ENCODE measurements around the gene TSPAN18. TPM values are rescaled to one million over a fixed set of nuclear protein-coding genes. Genes with fewer than 3 reads are reported as not detected.

TSPAN18 gene
- total RNA-seq, 1 donor from 2014 or later, result 31.7 TPM

- no peaks in the 10 kb centered on the region for H4K20me1 ChIP-seq (ENCODE audit: insufficient read depth, low read length)
- H3K4me1 ChIP-seq (ENCODE audit: insufficient read depth, low read length), result no peaks in the 10 kb centered on the region
- H3K36me3 Mint-ChIP-seq (ENCODE audit: low read depth, unreplicated experiment), result peaks cover 10% of the 10 kb centered on the region
- no peak overlapping the region for H3K9ac ChIP-seq (ENCODE audit: low read length)
- H3K4me3 ChIP-seq (ENCODE audit: insufficient read depth, low read depth, low read length), result no peak overlapping the region
- H3K9me3 ChIP-seq (ENCODE audit: insufficient read depth, low read depth, low read length), result no peaks in the 10 kb centered on the region
- H3K36me3 ChIP-seq (ENCODE audit: insufficient read depth, low read length), result no peaks in the 10 kb centered on the region
- H3K27me3 ChIP-seq (ENCODE audit: insufficient read depth, low read length), result peaks cover 27% of the 10 kb centered on the region
- no peak for TF ChIP-seq EZH2 (IDR thresholded peaks at IDR 0.05; ENCODE audit: insufficient read depth, low read length)
- TF ChIP-seq, protein P1, sequence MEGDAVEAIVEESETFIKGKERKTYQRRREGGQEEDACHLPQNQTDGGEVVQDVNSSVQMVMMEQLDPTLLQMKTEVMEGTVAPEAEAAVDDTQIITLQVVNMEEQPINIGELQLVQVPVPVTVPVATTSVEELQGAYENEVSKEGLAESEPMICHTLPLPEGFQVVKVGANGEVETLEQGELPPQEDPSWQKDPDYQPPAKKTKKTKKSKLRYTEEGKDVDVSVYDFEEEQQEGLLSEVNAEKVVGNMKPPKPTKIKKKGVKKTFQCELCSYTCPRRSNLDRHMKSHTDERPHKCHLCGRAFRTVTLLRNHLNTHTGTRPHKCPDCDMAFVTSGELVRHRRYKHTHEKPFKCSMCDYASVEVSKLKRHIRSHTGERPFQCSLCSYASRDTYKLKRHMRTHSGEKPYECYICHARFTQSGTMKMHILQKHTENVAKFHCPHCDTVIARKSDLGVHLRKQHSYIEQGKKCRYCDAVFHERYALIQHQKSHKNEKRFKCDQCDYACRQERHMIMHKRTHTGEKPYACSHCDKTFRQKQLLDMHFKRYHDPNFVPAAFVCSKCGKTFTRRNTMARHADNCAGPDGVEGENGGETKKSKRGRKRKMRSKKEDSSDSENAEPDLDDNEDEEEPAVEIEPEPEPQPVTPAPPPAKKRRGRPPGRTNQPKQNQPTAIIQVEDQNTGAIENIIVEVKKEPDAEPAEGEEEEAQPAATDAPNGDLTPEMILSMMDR (IDR thresholded peaks at IDR 0.05; ENCODE audit: insufficient read depth, low read depth, low read length), result no peak
- DNase-seq (ENCODE audit: low read depth) (peak; percentile 10), FAIRE-seq (no peak)
- H3K4me3 Mint-ChIP-seq (ENCODE audit: unreplicated experiment), result no peak overlapping the region
- peaks cover 1% of the 10 kb centered on the region for H3K9me3 Mint-ChIP-seq (ENCODE audit: unreplicated experiment)
- no peak overlapping the region for H3K4me2 ChIP-seq (ENCODE audit: low read length)
- no peak overlapping the region for H3K27ac ChIP-seq (ENCODE audit: low read depth, low read length)
- H3K79me2 ChIP-seq (ENCODE audit: insufficient read depth, low read length), result no peaks in the 10 kb centered on the region
- H3K27me3 Mint-ChIP-seq (ENCODE audit: low read depth, unreplicated experiment), result peaks cover 62% of the 10 kb centered on the region
- H2AFZ ChIP-seq (ENCODE audit: low read depth, low read length), result no peak overlapping the region
- H3K4me1 Mint-ChIP-seq (ENCODE audit: low read depth, unreplicated experiment), result peaks cover 6% of the 10 kb centered on the region
- H3K27ac Mint-ChIP-seq (ENCODE audit: unreplicated experiment), result no peak overlapping the region
Measured at GRCh38 chr11:44811841-44812448, 85.2 kb downstream of the TSPAN18 start.

GRCh38 chr11:44812971-44813370, 86.2 kb downstream of the TSPAN18 start:
- H3K27me3 ChIP-seq (ENCODE audit: insufficient read depth, low read length), result peaks cover 25% of the 10 kb centered on the region
- H2AFZ ChIP-seq (ENCODE audit: low read depth, low read length), result peak overlapping the region; percentile 25
- no peaks in the 10 kb centered on the region for H3K36me3 ChIP-seq (ENCODE audit: insufficient read depth, low read length)
- H3K4me3 ChIP-seq (ENCODE audit: insufficient read depth, low read depth, low read length), result no peak overlapping the region
- TF ChIP-seq, protein P1 (IDR thresholded peaks at IDR 0.05; ENCODE audit: insufficient read depth, low read depth, low read length), result no peak
- no peak for TF ChIP-seq EZH2 (IDR thresholded peaks at IDR 0.05; ENCODE audit: insufficient read depth, low read length)
- H3K27me3 Mint-ChIP-seq (ENCODE audit: low read depth, unreplicated experiment), result peaks cover 66% of the 10 kb centered on the region
- H3K9ac ChIP-seq (ENCODE audit: low read length), result no peak overlapping the region
- H3K9me3 Mint-ChIP-seq (ENCODE audit: unreplicated experiment), result peaks cover 5% of the 10 kb centered on the region
- H3K9me3 ChIP-seq (ENCODE audit: insufficient read depth, low read depth, low read length), result no peaks in the 10 kb centered on the region
- no peaks in the 10 kb centered on the region for H3K4me1 ChIP-seq (ENCODE audit: insufficient read depth, low read length)
- H3K4me3 Mint-ChIP-seq (ENCODE audit: unreplicated experiment), result no peak overlapping the region
- H3K4me2 ChIP-seq (ENCODE audit: low read length), result no peak overlapping the region
- peaks cover 11% of the 10 kb centered on the region for H3K4me1 Mint-ChIP-seq (ENCODE audit: low read depth, unreplicated experiment)
- H3K36me3 Mint-ChIP-seq (ENCODE audit: low read depth, unreplicated experiment), result peaks cover 13% of the 10 kb centered on the region
- H4K20me1 ChIP-seq (ENCODE audit: insufficient read depth, low read length), result no peaks in the 10 kb centered on the region
- DNase-seq (ENCODE audit: low read depth) (no peak), FAIRE-seq (no peak)
- H3K27ac ChIP-seq (ENCODE audit: low read depth, low read length), result no peak overlapping the region
- no peaks in the 10 kb centered on the region for H3K79me2 ChIP-seq (ENCODE audit: insufficient read depth, low read length)
- no peak overlapping the region for H3K27ac Mint-ChIP-seq (ENCODE audit: unreplicated experiment)

GRCh38 chr11:44813401-44813800, 86.6 kb downstream of the TSPAN18 start:
- H3K27ac Mint-ChIP-seq (ENCODE audit: unreplicated experiment), result no peak overlapping the region
- peaks cover 69% of the 10 kb centered on the region for H3K27me3 Mint-ChIP-seq (ENCODE audit: low read depth, unreplicated experiment)
- Histone ChIP-seq H3K4me1 (ENCODE audit: insufficient read depth, low read length) (no peaks in the 10 kb centered on the region), H3K36me3 (ENCODE audit: insufficient read depth, low read length) (no peaks in the 10 kb centered on the region), H3K9ac (ENCODE audit: low read length) (no peak overlapping the region), H3K4me3 (ENCODE audit: insufficient read depth, low read depth, low read length) (no peak overlapping the region), H3K27me3 (ENCODE audit: insufficient read depth, low read length) (peaks cover 21% of the 10 kb centered on the region), H4K20me1 (ENCODE audit: insufficient read depth, low read length) (no peaks in the 10 kb centered on the region), H3K27ac (ENCODE audit: low read depth, low read length) (no peak overlapping the region), H3K79me2 (ENCODE audit: insufficient read depth, low read length) (no peaks in the 10 kb centered on the region), H3K4me2 (ENCODE audit: low read length) (no peak overlapping the region), H3K9me3 (ENCODE audit: insufficient read depth, low read depth, low read length) (no peaks in the 10 kb centered on the region), H2AFZ (ENCODE audit: low read depth, low read length) (no peak overlapping the region)
- no peak for TF ChIP-seq EZH2 (IDR thresholded peaks at IDR 0.05; ENCODE audit: insufficient read depth, low read length)
- TF ChIP-seq, protein P1 (IDR thresholded peaks at IDR 0.05; ENCODE audit: insufficient read depth, low read depth, low read length), result no peak
- DNase-seq (ENCODE audit: low read depth) (no peak), FAIRE-seq (no peak)
- no peak overlapping the region for H3K4me3 Mint-ChIP-seq (ENCODE audit: unreplicated experiment)
- peaks cover 5% of the 10 kb centered on the region for H3K9me3 Mint-ChIP-seq (ENCODE audit: unreplicated experiment)
- peaks cover 13% of the 10 kb centered on the region for H3K36me3 Mint-ChIP-seq (ENCODE audit: low read depth, unreplicated experiment)
- H3K4me1 Mint-ChIP-seq (ENCODE audit: low read depth, unreplicated experiment), result peaks cover 11% of the 10 kb centered on the region
